SK-N-SH (cell line): ENCODE measurements around the gene METTL13. TPM values are rescaled to one million over a fixed set of nuclear protein-coding genes. Genes with fewer than 3 reads are reported as not detected.

Source experiments
- CTCF ChIA-PET: fragments of 300-600, 350-600 bp; formaldehyde crosslinking; extraction: SDS; loops from one replicate; lab custom pipeline; 2021; lab: Yijun Ruan, JAX
- POLR2A ChIA-PET: fragments of 350-600 bp; sonication (Branson Sonifier 250); formaldehyde crosslinking; extraction: SDS; loops from one replicate; lab custom pipeline; 2020; ENCODE audit warnings: antibody characterized with exemption, inconsistent platforms; lab: Yijun Ruan, JAX
- DNase-seq: peaks from one replicate; pipeline ENCODE4 v3.0.0; 2012
- H2AFZ ChIP-seq: fragments of 200-600 bp; sonication (generic); 2 replicates; pipeline ENCODE4 v1.8.1; 2016; ENCODE audit warnings: antibody characterized with exemption, mild to moderate bottlenecking, low read depth
- H3F3A ChIP-seq: fragments of 200-600 bp; sonication (generic); replicated peaks from 2 replicates; pipeline ENCODE3; 2016; ENCODE audit warnings: antibody characterized with exemption, mild to moderate bottlenecking; ENCODE audit not compliant: insufficient read depth
- H3K27ac ChIP-seq, 2 experiments: fragments of 200-500 bp in 1 of 2; fragments of 200-600 bp in 1 of 2; sonication (Bioruptor generic) in 1 of 2; sonication (generic), shearing (Covaris generic) in 1 of 2; 2 replicates each; pipeline versions ENCODE4 v1.5.1 to v1.6.1; 2014 to 2016; ENCODE audit warnings: low read depth in 2 of 2, inconsistent platforms in 1 of 2, low read length in 1 of 2, mild to moderate bottlenecking in 1 of 2, mixed read lengths in 1 of 2
- H3K27me3 ChIP-seq: fragments of 200-600 bp; sonication (generic), shearing (Covaris generic); 2 replicates; pipeline ENCODE4 v1.6.1; 2016; ENCODE audit warnings: mixed run types; ENCODE audit not compliant: insufficient read depth
- H3K36me3 ChIP-seq, 2 experiments: fragments of 200-500 bp in 1 of 2; fragments of 200-600 bp in 1 of 2; sonication (Bioruptor generic) in 1 of 2; sonication (generic) in 1 of 2; replicated peaks in 1 of 2; 2 replicates each; pipeline versions ENCODE3 to v1.5.1; 2014 to 2016; ENCODE audit warnings: low read length in 1 of 2, mild to moderate bottlenecking in 1 of 2; ENCODE audit not compliant: insufficient read depth in 2 of 2, control insufficient read depth in 1 of 2
- H3K4me1 ChIP-seq, 2 experiments: fragments of 200-500 bp in 1 of 2; fragments of 200-600 bp in 1 of 2; sonication (Bioruptor generic) in 1 of 2; sonication (generic), shearing (Covaris generic) in 1 of 2; 2 replicates each; pipeline versions ENCODE4 v1.5.1 to v1.6.1; 2014 to 2016; ENCODE audit warnings: low read depth in 1 of 2, low read length in 1 of 2, mixed run types in 1 of 2; ENCODE audit not compliant: insufficient read depth in 2 of 2, control insufficient read depth in 1 of 2
- H3K4me2 ChIP-seq: fragments of 200-600 bp; sonication (generic), shearing (Covaris generic); 2 replicates; pipeline ENCODE4 v1.6.1; 2017; ENCODE audit warnings: mixed run types
- H3K4me3 ChIP-seq, 2 experiments: fragments of 200-500 bp in 1 of 2; fragments of 200-600 bp in 1 of 2; sonication (Bioruptor generic) in 1 of 2; sonication (generic), shearing (Covaris generic) in 1 of 2; 2 replicates each; pipeline versions ENCODE4 v1.5.1 to v1.8.1; 2014 to 2016; ENCODE audit warnings: low read depth in 2 of 2, inconsistent platforms in 1 of 2, low read length in 1 of 2, mild to moderate bottlenecking in 1 of 2, mixed read lengths in 1 of 2, moderate library complexity in 1 of 2
- H3K79me2 ChIP-seq: fragments of 200-600 bp; sonication (generic); 2 replicates; pipeline ENCODE4 v1.8.1; 2017; ENCODE audit warnings: mild to moderate bottlenecking; ENCODE audit not compliant: insufficient read depth
- H3K9ac ChIP-seq: fragments of 200-600 bp; sonication (generic); 2 replicates; pipeline ENCODE4 v1.6.1; 2017; ENCODE audit warnings: mixed run types
- H3K9me2 ChIP-seq: fragments of 200-600 bp; sonication (generic); 2 replicates; pipeline ENCODE4 v1.6.1; 2017; ENCODE audit warnings: mixed run types
- H3K9me3 ChIP-seq: fragments of 200-600 bp; sonication (generic); 2 replicates; pipeline ENCODE4 v1.6.1; 2017; ENCODE audit warnings: mixed run types, mild to moderate bottlenecking, moderate library complexity
- H4K20me1 ChIP-seq: fragments of 200-600 bp; sonication (generic); 2 replicates; pipeline ENCODE4 v1.6.1; 2017; ENCODE audit warnings: mild to moderate bottlenecking, mixed run types; ENCODE audit not compliant: insufficient read depth
- ELF1 ChIP-seq: IDR thresholded peaks from 2 replicates; pipeline ENCODE4 v1.4.0; 2012
- EZH2phosphoT487 ChIP-seq: fragments of 200-600 bp; sonication (generic); IDR thresholded peaks from 2 replicates; pipeline ENCODE4 v1.6.1; 2017; ENCODE audit warnings: low read depth, mixed run types, mild to moderate bottlenecking, antibody characterized with exemption, moderate library complexity, borderline replicate concordance
- FOSL2 ChIP-seq: IDR thresholded peaks from 2 replicates; pipeline ENCODE4 v1.4.0; 2012; ENCODE audit warnings: low read depth, mild to moderate bottlenecking, moderate library complexity, borderline replicate concordance
- FOXM1 ChIP-seq: IDR thresholded peaks from 2 replicates; pipeline ENCODE4 v1.4.0; 2012; ENCODE audit warnings: low read depth, mild to moderate bottlenecking
- GABPA ChIP-seq: IDR thresholded peaks from 2 replicates; pipeline ENCODE4 v1.4.0; 2012; ENCODE audit warnings: low read depth, mild to moderate bottlenecking
- GATA2 ChIP-seq: sonication (generic); formaldehyde crosslinking; IDR thresholded peaks from 2 replicates; pipeline ENCODE4 v1.5.0; 2020; ENCODE audit warnings: mild to moderate bottlenecking, missing genetic modification reagents
- IRF3 ChIP-seq: fragments of 150-350 bp; IDR thresholded peaks from 2 replicates; pipeline ENCODE4 v1.6.1; 2016; ENCODE audit warnings: mild to moderate bottlenecking, low read depth, low read length
- JUND ChIP-seq: IDR thresholded peaks from 2 replicates; pipeline ENCODE4 v1.4.0; 2012
- MAX ChIP-seq: IDR thresholded peaks from 2 replicates; pipeline ENCODE4 v1.4.0; 2012; ENCODE audit warnings: low read depth
- MEF2A ChIP-seq: IDR thresholded peaks from 2 replicates; pipeline ENCODE4 v1.4.0; 2012; ENCODE audit warnings: low read depth, borderline replicate concordance
- NRF1 ChIP-seq: IDR thresholded peaks from 2 replicates; pipeline ENCODE4 v1.6.1; 2012; ENCODE audit warnings: low read depth, mild to moderate bottlenecking, low read length
- RCOR1 ChIP-seq: fragments of 150-350 bp; IDR thresholded peaks from 2 replicates; pipeline ENCODE4 v1.6.1; 2017; ENCODE audit warnings: antibody characterized with exemption, low read length
- REST ChIP-seq: IDR thresholded peaks from 2 replicates; pipeline ENCODE4 v1.6.1; 2012; ENCODE audit warnings: mild to moderate bottlenecking, low read depth, low read length, moderate library complexity
- RFX5 ChIP-seq: IDR thresholded peaks from 2 replicates; pipeline ENCODE4 v1.6.1; 2012; ENCODE audit warnings: mild to moderate bottlenecking, improper control_type of control experiment, low read length
- SIN3A ChIP-seq: IDR thresholded peaks from 2 replicates; pipeline ENCODE4 v1.6.1; 2012; ENCODE audit warnings: low read depth, mild to moderate bottlenecking, low read length, moderate library complexity, borderline replicate concordance
- TAF1 ChIP-seq: IDR thresholded peaks from 2 replicates; pipeline ENCODE4 v1.6.1; 2012; ENCODE audit warnings: low read depth, mild to moderate bottlenecking, low read length, moderate library complexity, borderline replicate concordance
- YY1 ChIP-seq: IDR thresholded peaks from 2 replicates; pipeline ENCODE4 v1.4.0; 2012; ENCODE audit warnings: low read depth, mild to moderate bottlenecking
- WGBS: methylation state at CpG from one replicate; pipeline ENCODE4 v1.1.6; 2017; ENCODE audit warnings: low lambda C conversion rate; 5-methylcytosine and 5-hydroxymethylcytosine counted together
- polyA plus RNA-seq, 3 experiments: library from polyadenylated mRNA; depleted of rRNA; stranded (reverse); fragments of >200 nt; gene quantifications; 2 replicates each; pipeline ENCODE4 v1.2.3, GENCODE V29; 2012
- TF ChIP-seq, protein P1 (sequence below): IDR thresholded peaks from 2 replicates; pipeline ENCODE4; 2012
- TF ChIP-seq, protein P2 (sequence below): fragments of 200-600 bp; sonication (generic); IDR thresholded peaks from 2 replicates; pipeline ENCODE4 v1.6.1; 2017; ENCODE audit warnings: antibody characterized with exemption, mild to moderate bottlenecking, moderate library complexity

The METTL13 gene
- polyA plus RNA-seq, 1 of the 3 experiments (the other 2 are of a cell fraction), result 32.7 TPM

DNA sequence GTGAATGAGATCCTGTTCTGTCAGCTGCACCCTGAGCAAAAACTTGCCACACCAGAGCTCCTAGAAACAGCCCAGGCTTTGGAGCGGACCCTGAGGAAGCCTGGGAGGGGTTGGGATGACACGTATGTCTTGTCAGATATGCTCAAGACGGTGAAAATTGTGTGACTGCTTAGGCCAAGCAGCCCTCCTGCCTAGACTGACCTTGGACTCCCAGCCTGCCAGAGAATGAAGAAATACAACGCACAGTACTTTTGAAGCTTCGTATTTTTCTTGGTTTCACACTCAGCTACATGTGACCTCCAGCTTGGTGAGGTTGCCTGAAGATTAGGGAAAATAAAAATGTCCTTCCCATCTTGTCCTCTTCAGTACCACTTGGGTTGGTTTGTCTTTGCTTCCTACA lies 15.1 kb downstream of the METTL13 start:
- peaks cover 10% of the 10 kb centered on the region; the same call in 1 of the 2 replicates for H3K79me2 ChIP-seq
- no peak for TF ChIP-seq FOSL2
- TF ChIP-seq EZH2phosphoT487, result no peak
- no peak for TF ChIP-seq MEF2A
- no peak for TF ChIP-seq GABPA
- TF ChIP-seq SIN3A, result no peak
- no peak for TF ChIP-seq MAX
- TF ChIP-seq YY1, result no peak
- TF ChIP-seq, protein P1, sequence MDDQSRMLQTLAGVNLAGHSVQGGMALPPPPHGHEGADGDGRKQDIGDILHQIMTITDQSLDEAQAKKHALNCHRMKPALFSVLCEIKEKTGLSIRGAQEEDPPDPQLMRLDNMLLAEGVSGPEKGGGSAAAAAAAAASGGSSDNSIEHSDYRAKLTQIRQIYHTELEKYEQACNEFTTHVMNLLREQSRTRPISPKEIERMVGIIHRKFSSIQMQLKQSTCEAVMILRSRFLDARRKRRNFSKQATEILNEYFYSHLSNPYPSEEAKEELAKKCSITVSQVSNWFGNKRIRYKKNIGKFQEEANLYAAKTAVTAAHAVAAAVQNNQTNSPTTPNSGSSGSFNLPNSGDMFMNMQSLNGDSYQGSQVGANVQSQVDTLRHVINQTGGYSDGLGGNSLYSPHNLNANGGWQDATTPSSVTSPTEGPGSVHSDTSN, result no peak
- TF ChIP-seq FOXM1, result no peak
- TF ChIP-seq NRF1, result no peak
- no peak for TF ChIP-seq JUND
- no peak for TF ChIP-seq GATA2
- TF ChIP-seq REST, result no peak
- CTCF ChIA-PET, result interaction anchor here (17.4 kb wide), 1 partner anchor 187 kb away, joined by 413 read pairs; no protein-coding TSS in a partner anchor
- no peak overlapping the region for H3K27ac ChIP-seq
- no peaks in the 10 kb centered on the region for H3K9me3 ChIP-seq
- no peak overlapping the region for H3K4me3 ChIP-seq
- H2AFZ ChIP-seq, result no peak overlapping the region
- peaks cover 36 to 61% of the 10 kb centered on the region in 2 experiments for H3K36me3 ChIP-seq
- peaks cover 11% of the 10 kb centered on the region for H3F3A ChIP-seq
- H3K9me2 ChIP-seq, result no peaks in the 10 kb centered on the region
- DNase-seq, result no peak
- no peak overlapping the region for H3K9ac ChIP-seq
- H3K4me1 ChIP-seq, result peaks cover 0 to 9% of the 10 kb centered on the region in 2 experiments; a peak in 1 of 4 replicates
- POLR2A ChIA-PET, result no interaction called here
- H3K4me2 ChIP-seq, result no peak overlapping the region
- H3K27me3 ChIP-seq, result no peaks in the 10 kb centered on the region
- WGBS, result 94% methylated on average over 5 of the region's 5 CpGs
- no peaks in the 10 kb centered on the region for H4K20me1 ChIP-seq

DNA sequence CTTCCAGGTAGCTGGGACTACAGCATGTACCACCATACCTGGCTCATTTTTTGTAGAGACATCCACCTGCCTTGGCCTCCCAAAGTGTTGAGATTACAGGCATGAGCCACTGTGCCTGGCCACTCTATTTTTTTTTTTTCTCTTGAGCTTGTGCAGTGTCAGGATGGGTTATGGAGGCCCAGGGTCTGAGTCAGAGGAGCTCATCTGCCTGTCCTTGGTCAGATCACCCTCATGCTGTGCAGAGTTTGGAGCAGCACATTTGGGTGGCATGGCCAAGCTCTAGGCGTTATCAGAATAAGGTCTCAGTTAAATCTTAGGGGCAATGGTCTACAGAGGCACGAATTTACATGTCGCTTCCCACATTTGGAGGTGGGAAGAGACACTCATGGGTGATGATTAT lies 16.9 kb downstream of the METTL13 start:
- ChIA-PET POLR2A (no interaction called here), CTCF (interaction anchor here (0.5 to 17.4 kb wide), 5 partner anchors 12 to 368 kb away, joined by 3 to 413 read pairs (median 3); partner anchors contain the start of gene METTL13)
- no peak overlapping the region for H3K4me3 ChIP-seq
- no peaks in the 10 kb centered on the region for H4K20me1 ChIP-seq
- peaks cover 10% of the 10 kb centered on the region; the same call in 1 of the 2 replicates for H3K79me2 ChIP-seq
- peaks cover 31 to 44% of the 10 kb centered on the region in 2 experiments for H3K36me3 ChIP-seq
- H2AFZ ChIP-seq, result no peak overlapping the region
- H3K27me3 ChIP-seq, result no peaks in the 10 kb centered on the region
- peaks cover 0 to 9% of the 10 kb centered on the region in 2 experiments; a peak in 1 of 4 replicates for H3K4me1 ChIP-seq
- H3F3A ChIP-seq, result peaks cover 11% of the 10 kb centered on the region
- no peak overlapping the region for H3K4me2 ChIP-seq
- 97% methylated on average over 3 of the region's 3 CpGs for WGBS
- no peak overlapping the region for H3K9ac ChIP-seq
- H3K27ac ChIP-seq, result no peak overlapping the region
- H3K9me3 ChIP-seq, result no peaks in the 10 kb centered on the region
- no peaks in the 10 kb centered on the region for H3K9me2 ChIP-seq
- DNase-seq, result no peak
- TF ChIP-seq ELF1, result no peak
- TF ChIP-seq SIN3A, result no peak
- no peak for TF ChIP-seq TAF1
- no peak for TF ChIP-seq RCOR1
- TF ChIP-seq, protein P2, sequence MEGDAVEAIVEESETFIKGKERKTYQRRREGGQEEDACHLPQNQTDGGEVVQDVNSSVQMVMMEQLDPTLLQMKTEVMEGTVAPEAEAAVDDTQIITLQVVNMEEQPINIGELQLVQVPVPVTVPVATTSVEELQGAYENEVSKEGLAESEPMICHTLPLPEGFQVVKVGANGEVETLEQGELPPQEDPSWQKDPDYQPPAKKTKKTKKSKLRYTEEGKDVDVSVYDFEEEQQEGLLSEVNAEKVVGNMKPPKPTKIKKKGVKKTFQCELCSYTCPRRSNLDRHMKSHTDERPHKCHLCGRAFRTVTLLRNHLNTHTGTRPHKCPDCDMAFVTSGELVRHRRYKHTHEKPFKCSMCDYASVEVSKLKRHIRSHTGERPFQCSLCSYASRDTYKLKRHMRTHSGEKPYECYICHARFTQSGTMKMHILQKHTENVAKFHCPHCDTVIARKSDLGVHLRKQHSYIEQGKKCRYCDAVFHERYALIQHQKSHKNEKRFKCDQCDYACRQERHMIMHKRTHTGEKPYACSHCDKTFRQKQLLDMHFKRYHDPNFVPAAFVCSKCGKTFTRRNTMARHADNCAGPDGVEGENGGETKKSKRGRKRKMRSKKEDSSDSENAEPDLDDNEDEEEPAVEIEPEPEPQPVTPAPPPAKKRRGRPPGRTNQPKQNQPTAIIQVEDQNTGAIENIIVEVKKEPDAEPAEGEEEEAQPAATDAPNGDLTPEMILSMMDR, result no peak
- no peak for TF ChIP-seq MAX
- TF ChIP-seq, protein P1, result no peak
- no peak for TF ChIP-seq RFX5
- TF ChIP-seq IRF3, result no peak
